DMS 273 (cell line): ENCODE measurements around the gene CAMK2A.

Experiments used
- DNase-seq: peaks from one replicate; lab custom pipeline; 2025; ENCODE audit not compliant: unreplicated experiment; lab: John Stamatoyannopoulos, UW

Gene CAMK2A

DNA sequence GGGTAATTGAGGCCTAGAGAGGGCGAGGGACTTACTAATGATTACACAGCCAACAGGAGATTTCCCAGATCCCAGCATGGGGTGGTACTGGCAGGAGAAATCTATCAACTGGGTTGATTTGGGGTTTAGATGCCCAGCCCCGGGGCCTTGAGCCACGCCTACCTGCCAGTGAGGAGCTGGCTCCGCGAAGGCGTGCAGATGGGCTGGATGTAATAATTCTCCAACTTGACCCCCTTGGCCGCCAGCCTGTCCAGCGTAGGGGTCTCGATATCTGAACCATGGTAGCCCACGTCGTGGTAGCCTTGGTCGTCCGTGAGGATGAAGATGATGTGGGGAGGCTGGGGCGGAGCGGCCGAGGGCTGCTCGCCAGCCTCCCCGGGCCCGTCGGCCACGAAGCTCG is 12.3 kb upstream of the CAMK2A start:
- peak; percentile 32 for DNase-seq

DNA sequence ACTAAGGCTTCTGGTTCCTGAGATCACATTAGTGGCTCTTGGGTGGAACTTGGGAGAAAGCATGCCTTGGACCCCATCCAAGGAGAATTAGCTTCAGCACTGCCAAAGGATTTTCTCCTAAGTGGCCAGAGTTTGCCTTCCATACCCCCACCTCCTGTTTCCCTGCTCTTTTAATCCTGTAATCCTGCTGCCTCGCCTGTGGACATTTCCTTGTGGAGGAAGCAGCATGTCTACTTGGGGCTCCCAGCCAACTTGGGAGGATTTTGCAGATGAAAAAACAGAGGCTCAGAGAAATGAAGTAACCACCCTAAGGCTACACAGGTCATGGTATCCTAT is 11.6 kb upstream of the CAMK2A start:
- peak; percentile 44 for DNase-seq

DNA sequence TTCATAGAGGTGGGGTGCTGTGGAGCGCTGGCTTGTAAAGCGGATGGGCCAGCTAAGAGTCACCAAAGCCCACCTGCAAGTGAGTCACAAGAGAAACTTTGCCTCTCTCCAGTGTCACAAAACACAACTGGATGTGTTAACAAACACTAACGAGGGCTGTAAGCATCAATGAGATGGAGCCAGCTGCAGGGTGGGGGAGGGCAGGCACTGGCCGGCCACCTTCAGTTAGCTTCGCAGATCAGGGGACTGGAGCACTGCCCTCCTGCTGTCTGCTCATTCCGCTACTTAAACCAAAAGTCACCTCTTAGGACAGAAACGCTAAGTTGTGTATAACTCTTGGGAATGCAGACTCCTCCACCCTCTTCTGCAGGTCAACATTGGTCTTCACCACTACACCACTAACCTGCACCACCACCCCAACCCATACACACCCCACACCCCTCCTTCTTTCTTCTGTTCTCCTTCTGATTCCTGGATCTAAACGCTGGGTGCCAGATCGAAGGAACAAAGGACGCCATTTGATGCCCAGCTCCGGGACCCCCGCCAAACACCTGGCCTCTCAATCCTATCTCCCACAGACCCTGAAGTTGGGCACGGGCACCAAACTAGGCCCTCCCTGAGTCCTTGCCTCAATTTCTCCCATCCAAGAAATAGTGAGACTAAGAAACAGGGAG is 11.1 kb upstream of the CAMK2A start:
- DNase-seq: no peak

DNA sequence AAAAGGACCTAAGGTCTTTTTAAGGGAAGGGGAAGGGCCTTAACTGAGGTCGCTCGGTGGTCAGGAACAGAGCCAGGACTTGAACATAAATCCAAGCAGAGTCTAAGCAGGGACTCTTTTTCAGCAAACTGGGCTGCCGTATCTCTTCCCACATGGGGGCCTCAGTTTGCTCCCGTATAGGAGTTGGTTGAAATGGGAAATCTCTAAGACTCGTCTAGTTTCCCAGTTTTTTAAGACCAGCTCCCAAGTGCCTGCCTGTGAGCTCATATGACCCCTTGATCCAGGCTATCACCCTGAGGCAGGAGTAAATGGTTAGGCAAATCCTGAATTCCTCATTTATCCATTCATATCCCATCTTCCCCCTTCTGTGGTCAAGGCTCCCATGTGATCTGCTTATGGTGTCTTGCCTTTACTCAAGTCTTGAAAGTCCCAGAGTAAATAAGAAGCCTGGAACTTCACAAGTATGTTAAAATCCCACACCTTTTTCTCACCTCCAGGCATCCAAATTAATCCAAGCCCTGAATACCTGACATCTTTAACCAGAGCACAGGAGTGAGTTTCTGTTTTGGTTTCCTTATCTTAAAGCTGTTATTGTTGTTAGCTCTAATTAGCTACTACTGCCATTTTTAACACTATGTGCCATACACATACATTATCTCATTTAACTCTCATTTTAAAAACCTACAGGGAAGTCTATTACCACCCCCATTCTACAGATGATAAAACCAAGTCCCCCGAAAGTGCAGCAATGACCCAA is 10.2 kb upstream of the CAMK2A start:
- DNase-seq: no peak

DNA sequence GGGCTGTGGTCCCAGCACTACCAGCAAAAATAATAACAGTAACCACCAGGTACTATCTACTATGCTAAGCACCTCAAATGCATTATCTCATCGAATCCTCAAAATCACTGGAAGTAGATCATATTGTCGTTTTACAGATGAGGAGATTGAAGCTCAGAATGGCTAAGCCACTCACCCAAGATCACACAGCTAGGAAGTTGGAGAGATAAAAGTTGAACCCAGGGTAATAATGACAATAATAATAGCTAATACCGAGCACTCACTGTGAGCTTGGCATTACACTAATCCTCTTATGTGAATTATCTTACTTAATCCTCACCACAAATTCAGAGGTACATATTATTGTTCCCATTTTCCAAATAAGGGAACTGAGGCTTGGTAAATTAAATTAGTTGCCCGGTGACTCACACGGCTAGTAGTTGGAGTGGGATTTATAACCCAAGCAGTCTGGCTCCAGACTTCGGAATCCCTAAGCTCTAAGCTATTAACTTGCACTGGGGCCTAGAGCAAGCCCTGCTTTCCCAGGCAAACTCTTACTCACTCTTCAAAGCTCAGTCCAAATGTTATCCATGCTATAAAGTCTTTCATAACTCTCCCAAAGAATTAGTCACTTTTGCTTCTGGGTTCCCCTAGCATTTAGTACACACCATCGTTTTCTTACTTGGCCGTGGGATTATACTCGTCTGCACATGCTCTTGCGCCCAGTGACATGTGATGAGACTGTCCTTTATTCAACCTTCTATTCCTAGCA is 9.3 kb upstream of the CAMK2A start:
- DNase-seq: no peak

DNA sequence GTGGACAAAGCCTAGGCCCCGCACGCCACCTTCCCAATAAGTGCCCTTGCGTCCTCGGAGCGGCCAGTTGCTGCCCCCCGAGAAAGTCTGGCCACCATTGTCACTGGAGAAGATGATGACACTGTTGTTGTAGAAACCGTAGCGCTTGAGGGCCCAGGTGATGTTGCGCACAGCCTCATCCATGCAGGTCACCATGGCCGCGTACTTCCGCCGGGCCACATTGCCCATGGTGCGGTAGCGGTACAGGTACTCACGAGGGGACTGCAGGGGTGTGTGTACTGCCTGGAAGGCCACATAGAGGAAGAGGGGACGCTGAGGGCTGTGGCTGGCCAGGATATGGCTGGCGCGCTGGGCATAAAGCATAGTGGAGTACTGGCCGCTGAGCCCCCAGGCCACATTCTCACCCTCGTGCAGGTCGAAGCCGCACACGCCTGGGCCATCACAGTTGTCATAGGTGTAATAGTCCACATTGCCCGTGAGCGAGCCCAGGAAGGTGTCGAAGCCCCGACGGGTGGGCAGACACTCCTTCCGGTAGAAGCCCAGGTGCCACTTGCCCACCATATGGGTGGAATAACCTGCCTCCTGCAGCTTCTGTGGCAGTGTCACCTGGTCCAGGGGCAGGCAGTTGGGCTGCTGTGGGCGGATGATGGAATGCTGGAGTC is 8.5 kb upstream of the CAMK2A start:
- DNase-seq: no peak

DNA sequence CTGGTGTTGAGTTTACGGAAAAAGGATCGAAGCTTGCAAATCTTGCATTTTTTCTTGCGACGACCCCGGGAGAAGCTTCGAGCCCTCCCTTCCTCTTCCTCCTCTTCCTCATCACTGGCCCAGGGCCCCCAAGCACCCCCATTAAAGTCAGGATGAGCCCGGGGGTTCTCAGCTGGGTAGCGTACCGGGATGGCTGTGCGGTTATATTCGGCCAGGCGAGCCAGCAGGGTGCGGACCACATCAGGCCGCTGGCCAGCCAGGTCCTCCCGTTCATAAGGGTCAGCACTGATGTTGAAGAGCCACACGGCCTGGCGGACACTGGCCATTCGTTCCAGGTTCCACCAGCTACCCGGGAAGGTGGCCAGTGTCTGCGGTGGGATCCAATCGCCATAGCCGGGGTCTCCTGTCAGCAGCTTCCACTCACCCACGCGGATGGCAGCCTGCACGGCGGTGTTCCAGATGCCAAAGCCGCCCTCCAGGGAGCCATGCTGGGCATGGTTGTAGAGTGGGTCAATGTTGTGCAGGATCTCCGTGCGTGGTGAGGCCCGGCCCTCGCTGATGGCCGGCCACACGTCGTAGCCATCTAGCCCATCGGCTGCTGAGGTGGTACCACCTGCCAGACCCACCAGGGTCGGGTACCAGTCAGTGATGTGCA is 7.8 kb upstream of the CAMK2A start:
- no peak for DNase-seq

DNA sequence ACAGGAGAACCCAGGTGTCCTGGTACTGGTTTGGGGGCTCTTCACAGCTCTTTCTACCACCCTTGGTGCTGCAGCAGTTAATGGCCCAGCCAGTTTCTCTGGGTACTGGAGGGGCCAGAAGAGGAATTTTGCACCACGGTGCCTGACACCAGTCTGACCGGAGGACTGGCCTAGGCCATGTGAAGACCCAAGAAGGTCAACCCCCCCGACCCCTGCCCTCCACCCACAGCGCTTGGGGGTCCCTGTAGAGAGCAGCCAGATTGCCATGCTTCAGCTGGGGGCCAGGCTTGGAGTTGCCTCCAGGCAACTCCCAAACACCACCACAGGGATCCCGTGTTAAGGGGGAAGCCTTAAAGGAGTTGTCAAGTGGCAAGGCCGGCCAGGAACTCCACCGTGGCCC is 6.9 kb upstream of the CAMK2A start:
- DNase-seq: no peak

DNA sequence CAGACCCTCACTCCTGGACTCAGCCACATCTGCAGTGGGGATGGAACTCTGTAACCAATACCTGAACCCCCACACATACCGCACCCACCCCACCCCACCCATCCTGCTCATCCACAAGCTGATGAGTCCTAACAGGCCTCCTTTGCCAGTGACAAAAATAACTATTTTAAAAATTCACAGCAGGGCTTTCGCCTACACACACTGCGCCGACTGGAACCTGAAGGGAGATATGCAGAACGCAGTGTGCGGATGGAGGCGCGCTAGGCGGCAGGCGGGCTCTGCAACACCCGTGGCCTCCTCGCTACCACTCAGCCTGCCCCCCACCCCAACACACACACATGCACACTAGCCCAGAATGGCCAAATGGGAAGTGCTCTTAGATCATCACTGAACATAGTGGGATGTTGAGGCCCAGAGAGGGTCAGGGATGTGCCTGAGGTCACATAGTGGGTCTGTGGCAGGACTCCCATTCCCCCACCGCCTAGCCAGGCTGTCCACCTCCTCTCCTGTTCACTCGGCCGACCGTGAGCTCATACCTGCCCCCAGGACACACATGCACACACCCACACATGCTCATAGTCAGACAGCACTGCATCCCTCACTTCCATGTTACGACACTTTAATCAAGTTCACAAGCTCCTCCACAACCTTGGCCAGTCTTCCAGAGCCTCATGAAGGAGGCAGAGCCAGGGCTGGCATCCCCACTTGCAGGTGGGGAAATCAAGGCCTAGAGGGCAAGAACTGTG is 6.3 kb upstream of the CAMK2A start:
- no peak for DNase-seq

DNA sequence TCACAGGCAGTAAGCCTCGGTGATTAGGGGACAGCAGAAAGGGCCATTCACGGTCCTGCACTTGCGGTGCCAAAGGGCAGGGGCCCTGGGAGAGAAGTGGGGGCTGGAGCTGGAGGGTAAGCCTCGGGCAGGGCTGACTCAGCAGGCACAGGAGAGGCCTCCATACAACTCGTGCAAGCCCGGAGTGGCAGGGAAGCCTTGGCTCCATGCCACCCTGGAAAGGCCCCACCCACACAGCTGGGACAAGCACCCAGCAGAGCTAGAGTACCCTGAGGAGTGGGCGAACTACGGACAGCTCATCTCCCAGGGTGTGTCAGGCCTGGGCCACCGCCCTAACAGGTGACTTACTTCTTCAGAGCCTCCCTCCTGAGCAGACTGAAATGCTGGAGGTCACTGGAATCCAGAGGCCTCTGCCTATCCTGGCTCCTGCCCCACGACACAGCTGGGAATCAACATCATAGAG is 5.6 kb upstream of the CAMK2A start:
- peak; percentile 87 for DNase-seq

DNA sequence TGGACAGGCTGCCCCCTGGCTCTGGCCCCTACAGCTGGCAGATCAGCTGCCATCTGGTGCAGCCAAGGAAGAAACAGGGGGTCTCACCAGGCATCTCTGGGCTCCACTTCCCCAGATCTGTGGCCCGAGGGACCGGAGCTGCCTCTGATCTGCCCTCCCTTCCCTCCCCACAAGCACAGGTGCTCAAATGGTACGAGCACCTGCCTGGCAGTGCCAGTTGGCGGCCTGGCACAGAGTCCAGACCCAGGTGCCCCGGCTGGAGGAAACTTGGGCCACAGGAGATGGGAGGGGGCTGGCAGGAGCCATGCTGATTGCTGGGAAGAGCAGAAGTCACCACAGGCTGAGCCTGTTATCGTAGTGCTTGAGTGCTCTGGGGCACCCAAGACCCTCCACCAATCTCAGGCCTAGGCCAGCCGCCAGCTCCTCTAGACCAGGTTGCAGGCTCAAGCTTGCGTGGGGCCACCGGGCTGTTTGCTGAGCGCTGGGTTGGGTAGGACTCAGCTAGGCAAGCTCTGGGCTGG is 5.0 kb upstream of the CAMK2A start:
- peak; percentile 46 for DNase-seq

DNA sequence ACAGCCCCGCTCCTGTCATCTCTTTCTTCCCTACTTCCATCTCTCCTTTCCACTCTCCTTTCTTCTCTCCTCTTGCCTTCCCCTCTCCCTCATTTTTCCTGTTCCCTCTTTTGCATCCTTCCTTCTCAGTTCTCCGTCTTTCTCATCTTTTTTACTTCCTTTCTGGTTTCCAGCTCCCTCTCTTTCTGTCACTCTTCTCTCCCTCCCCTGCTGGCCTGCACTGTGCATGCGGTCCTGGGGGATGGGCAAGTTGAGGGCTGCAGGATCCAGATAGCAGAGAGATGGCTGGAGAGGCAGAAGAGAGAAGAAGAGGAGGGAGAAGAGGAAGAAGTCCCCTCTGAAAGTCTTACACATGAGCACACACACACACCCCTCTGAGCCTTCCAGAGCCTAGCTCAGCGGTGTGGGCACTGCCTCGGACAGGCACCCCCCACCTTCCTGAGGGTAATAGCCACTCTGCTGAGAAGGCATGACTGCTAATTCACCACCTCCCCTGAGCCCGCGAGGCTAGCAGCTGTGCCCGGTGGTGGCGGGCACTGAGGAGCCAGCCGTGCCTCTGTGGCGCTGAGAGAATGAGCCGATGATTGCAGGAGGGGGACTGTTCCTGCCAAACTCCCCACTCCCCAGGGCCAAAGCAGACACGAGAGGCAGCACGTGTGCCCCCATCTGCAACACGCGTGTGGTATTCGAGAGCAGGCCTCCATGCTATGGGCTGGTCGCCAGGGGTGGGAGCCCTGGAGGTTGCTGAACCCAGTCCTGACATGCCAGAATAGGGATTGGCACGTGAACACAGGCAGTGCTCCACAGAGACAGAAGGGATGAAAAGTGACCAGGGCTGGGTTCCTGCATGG is 3.7 kb upstream of the CAMK2A start:
- peak; percentile 45 for DNase-seq

DNA sequence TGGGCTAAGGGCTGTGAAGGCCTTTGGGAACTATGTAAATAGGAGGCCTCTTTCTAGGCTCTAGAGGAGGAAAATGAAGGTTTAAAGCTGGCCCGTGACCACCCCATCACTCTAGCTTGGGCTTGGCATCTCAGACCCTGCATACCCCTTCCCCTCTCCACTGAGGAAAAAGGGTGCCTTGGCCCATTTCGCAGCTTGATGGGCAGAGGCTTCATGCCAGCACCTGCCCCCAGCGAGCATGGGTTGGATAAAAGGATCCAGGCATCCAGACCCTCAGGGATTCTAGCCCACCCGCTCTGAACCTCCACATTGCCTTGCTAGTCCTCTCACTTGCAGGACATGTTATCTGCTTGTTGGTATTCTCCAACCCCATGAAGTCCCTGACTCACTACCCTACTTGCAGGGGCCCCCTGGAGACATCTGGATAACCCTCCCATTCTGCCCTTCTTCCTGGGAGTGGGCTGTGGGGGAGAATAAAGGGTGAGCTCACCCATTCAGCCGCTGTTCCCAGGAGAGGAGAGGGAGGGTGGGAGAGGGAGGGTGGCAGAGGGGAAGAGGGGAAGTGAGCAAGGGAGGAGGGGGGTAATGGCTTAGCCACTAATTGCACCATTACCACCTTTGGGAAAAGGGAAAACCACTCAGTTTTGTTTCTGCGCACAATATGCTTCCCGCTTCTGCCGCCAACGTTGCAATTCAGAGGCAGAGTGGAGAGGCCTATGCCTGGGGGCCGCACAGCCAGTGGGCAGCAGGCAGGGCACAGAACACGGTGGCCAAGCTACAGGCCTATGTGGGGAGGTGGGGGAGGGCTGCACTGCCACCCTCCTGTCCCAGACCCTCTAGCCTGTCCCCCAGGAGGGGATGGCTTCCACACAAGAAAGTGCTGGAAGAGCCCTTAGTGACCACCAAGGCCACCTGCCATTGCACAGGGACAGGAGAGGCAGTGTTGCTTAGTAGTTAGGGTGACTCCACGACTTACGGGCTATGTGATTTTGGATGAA is 2.1 kb upstream of the CAMK2A start:
- DNase-seq: no peak

DNA sequence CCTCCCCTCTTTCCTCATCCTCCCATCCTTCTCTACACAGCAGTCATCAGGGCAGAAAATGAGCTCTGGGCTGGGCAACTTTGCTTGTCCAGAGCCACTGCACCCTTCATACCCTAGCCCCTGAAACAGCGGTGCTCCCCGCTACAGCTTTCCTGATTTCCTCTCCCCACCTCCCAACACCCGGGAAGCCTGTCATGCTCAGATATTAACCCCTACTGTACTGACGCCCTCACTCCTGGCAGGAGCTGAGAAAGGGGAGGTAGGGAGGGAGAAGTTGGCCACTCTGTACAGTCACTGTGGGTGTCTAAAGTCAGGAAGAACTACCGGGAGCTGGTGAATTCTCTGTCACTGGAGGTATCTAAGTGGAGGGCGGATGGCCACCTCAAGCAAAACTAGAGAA is 782 bp downstream of the CAMK2A start:
- no peak for DNase-seq

DNA sequence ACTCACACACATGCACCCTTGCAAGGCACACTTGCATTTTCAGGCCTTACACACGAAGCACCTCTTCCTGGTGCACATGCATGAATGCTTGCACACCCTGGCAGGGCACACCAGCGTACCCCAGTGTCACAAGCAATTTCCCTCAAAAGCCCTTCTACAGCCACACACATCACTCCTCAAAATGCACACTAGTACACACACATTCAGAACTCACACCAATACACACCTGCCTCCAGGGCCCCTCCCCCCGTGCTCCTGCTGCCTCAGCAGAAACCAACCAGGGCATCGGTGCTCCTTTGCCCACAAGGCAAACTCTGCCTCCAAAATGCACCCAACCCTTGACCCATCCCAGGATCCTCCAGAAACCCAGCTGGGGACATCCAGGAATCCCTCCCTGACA is 1.2 kb downstream of the CAMK2A start:
- DNase-seq: no peak

DNA sequence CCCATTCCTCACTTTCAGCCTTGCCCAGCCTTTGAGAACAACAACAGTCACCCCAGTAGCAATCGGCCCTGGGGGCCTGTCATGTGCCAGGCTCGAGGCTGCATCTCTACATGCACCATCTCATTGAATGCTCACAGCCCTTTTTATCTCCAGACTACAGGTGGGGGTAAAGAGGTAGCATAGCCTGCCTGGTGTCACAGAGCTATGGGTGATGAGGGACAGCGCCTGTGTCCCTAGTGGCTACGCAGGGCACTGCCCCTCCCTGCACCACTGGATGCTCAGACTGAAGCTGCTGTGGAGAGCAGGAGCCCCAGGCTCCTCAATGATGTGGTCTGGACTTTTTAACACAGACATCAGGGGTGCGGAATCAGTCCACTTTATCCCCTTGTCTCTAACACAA is 2.8 kb downstream of the CAMK2A start:
- DNase-seq: peak; percentile 48

DNA sequence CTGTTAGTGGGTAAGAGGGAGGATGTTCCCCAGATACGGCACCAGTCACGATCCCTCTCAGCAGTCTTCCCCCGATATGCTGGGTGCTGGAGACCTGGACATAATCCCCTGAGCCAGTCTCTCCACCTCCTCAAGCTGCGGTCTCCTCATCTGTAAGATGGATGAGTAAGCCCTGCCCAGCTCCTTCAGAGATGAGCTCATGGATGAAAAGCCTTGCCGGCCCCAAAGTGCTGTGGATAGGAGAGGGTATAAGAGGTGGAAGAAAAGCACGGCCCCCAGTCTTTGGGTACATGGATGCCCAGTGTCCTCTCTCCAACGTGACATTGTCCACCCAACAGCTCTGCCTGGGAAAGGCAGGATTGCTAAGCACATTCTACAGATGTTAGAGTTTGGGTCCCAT is 4.5 kb downstream of the CAMK2A start:
- no peak for DNase-seq

DNA sequence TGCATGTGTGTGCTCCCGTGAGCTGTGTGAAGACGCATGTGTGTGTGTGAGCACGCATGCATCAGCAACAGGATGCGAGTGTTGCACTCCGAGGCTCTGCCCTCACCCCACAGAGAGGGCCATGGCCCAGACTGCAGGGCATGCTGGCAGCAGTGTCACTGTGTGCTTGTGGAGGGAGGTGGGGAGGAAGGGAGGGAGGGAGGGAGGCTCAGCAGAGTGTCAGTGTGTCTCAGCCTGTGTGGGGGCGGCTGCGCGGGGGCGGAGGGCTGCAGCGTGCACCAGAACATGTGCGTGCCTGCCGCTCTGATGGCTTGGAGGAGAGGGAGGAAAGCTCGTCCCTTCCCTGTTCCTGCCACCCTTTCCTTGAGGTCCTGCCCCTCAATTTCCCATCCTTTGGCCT is 5.3 kb downstream of the CAMK2A start:
- no peak for DNase-seq
